ENCODE data around the gene PSENEN. TPM values are rescaled to one million over a fixed set of nuclear protein-coding genes. Genes with fewer than 3 reads are reported as not detected.

Gene PSENEN
- total RNA-seq, 3 donors from 2014 or later (not counting 1 experiment from before 2014, with no cell fraction given), result 38.5 to 45.0 (median 41.0) TPM

DNA sequence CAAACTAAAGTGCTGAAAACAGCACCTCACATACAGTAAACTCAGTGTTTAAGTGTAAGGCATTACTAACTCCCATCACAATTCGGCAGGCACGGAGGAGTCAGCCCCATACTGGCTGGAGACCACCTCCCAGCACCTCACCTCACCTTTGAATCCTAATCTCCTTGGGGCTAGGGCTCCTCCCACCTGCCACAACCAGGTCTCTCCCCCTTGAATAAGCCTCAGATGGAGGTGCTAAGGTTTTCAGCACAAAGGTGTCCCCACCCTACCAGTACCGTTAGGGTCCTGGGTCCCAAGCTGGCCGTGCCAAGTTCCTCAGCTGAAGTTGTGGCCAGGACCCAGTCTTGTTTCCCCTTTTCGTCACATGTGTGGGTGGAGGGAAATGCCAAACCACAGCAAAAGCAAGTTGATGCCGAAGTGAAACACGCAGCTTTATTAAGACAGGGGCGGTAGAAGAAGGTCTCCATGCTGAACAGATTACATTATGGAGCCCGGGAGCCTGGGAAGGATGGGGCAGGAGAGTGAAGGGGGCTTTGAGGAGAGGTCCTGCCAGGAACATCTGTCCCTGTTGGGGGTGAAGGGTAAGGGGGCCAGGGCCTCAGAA is 3.2 kb upstream of the PSENEN start, which contains the start of gene IGFLR1:
TSS of gene IGFLR1 (minus strand) at position 332 of the 604 bp plus-strand sequence. CDS start 1,272 bp downstream, outside the sequence.
- peak within 1 kb of the TSS; percentile 52 for H3K4me3 ChIP-seq (ENCODE audit: low read length)

DNA sequence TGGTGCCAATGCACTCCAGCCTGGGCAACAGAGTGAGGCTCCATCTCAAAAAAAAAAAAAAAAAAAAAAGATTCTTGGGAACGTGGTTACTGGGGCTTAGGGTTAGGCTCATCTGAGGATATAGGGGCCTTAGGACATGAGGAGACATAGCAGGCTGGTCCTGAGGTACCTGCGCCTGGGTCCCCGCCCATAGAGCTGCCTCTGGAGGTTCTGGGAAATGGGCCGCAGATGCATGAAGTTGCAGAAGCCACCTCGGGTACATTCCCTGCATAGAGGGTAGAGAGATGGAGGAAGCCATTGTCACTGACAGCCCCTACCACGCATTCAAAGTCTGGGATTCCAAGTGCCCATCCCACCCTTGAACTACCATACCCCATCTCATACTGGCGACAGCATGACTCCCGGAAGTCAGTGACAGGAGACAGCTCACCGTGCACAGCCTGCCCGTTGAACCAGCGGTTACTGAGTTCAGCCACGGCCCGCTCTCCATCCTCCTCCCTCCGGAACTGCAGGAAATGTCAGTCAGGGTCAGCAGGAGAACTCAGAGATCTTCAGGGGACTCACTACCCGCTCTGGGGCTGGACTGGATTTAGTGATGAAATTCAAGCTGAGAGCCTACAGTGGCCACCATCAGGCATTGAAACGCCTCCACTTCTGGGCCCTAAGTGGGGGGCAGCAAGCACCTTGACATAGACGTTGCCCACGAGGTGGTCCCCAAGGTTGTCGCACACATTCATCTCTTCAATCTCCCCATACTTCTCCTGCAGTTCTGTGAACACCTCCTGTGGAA is 1.6 kb upstream of the PSENEN start:
- TF ChIP-seq, protein P1, sequence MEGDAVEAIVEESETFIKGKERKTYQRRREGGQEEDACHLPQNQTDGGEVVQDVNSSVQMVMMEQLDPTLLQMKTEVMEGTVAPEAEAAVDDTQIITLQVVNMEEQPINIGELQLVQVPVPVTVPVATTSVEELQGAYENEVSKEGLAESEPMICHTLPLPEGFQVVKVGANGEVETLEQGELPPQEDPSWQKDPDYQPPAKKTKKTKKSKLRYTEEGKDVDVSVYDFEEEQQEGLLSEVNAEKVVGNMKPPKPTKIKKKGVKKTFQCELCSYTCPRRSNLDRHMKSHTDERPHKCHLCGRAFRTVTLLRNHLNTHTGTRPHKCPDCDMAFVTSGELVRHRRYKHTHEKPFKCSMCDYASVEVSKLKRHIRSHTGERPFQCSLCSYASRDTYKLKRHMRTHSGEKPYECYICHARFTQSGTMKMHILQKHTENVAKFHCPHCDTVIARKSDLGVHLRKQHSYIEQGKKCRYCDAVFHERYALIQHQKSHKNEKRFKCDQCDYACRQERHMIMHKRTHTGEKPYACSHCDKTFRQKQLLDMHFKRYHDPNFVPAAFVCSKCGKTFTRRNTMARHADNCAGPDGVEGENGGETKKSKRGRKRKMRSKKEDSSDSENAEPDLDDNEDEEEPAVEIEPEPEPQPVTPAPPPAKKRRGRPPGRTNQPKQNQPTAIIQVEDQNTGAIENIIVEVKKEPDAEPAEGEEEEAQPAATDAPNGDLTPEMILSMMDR (IDR thresholded peaks at IDR 0.05), result no peak
- no peak overlapping the region for H3K4me3 ChIP-seq (ENCODE audit: low read length)
- intact Hi-C loops (cut with micrococcal nuclease), result loop anchor here (2.0 to 10.0 kb wide), 2 partner anchors 95 to 161 kb away; partner anchors contain the start of genes COX6B1, HCST, NFKBID and TYROBP
- Mint-ChIP-seq H3K4me3 (peak overlapping the region; percentile 99), H3K27me3 (ENCODE audit: low read depth in 2 of 2) (no peaks in the 10 kb centered on the region), H3K9me3 (no peaks in the 10 kb centered on the region), H3K36me3 (no peaks in the 10 kb centered on the region), H3K4me1 (peaks cover 48 to 61% of the 10 kb centered on the region in 2 donors), H3K27ac (peak overlapping the region; percentile 96 to 99)
- H3K4me1 ChIP-seq (ENCODE audit: control insufficient read depth, insufficient read depth, low read length), result peaks cover 71% of the 10 kb centered on the region
- ATAC-seq, result no peak
- peaks cover 6% of the 10 kb centered on the region for H3K36me3 ChIP-seq (ENCODE audit: control insufficient read depth, insufficient read depth, low read length)
- DNase-seq, result no peak
- H3K27ac ChIP-seq (ENCODE audit: low read length), result peak overlapping the region; percentile 100
- H3K27me3 ChIP-seq (ENCODE audit: control insufficient read depth, insufficient read depth, low read length), result no peaks in the 10 kb centered on the region
- H3K9me3 ChIP-seq (ENCODE audit: control insufficient read depth, insufficient read depth, low read length), result no peaks in the 10 kb centered on the region
- 93% methylated on average over 19 of the region's 19 CpGs for WGBS (ENCODE audit: insufficient coverage)

More for the DNA sequence above, 3.2 kb upstream of the PSENEN start, which contains the start of gene IGFLR1:
- TF ChIP-seq, protein P1 (IDR thresholded peaks at IDR 0.05), result no peak
- intact Hi-C loops (cut with micrococcal nuclease), result loop anchor here (10.0 kb wide), 1 partner anchor 163 kb away; the partner anchor contains the start of genes HCST, NFKBID and TYROBP
- Histone ChIP-seq H3K36me3 (ENCODE audit: control insufficient read depth, insufficient read depth, low read length) (peaks cover 20% of the 10 kb centered on the region), H3K9me3 (ENCODE audit: control insufficient read depth, insufficient read depth, low read length) (no peaks in the 10 kb centered on the region), H3K27me3 (ENCODE audit: control insufficient read depth, insufficient read depth, low read length) (no peaks in the 10 kb centered on the region), H3K27ac (ENCODE audit: low read length) (peak within 1 kb of the TSS; percentile 97), H3K4me1 (ENCODE audit: control insufficient read depth, insufficient read depth, low read length) (peaks cover 62% of the 10 kb centered on the region)
- peak; percentile 46 to 89 for DNase-seq
- Mint-ChIP-seq H3K27me3 (ENCODE audit: low read depth in 2 of 2) (no peaks in the 10 kb centered on the region), H3K9me3 (no peaks in the 10 kb centered on the region), H3K4me3 (peak within 1 kb of the TSS; percentile 89), H3K36me3 (no peaks in the 10 kb centered on the region), H3K4me1 (peaks cover 37 to 57% of the 10 kb centered on the region in 2 donors), H3K27ac (peak within 1 kb of the TSS; percentile 96 to 99)
- 2% methylated on average over 9 of the region's 9 CpGs for WGBS (ENCODE audit: insufficient coverage)
- ATAC-seq, result no peak

DNA sequence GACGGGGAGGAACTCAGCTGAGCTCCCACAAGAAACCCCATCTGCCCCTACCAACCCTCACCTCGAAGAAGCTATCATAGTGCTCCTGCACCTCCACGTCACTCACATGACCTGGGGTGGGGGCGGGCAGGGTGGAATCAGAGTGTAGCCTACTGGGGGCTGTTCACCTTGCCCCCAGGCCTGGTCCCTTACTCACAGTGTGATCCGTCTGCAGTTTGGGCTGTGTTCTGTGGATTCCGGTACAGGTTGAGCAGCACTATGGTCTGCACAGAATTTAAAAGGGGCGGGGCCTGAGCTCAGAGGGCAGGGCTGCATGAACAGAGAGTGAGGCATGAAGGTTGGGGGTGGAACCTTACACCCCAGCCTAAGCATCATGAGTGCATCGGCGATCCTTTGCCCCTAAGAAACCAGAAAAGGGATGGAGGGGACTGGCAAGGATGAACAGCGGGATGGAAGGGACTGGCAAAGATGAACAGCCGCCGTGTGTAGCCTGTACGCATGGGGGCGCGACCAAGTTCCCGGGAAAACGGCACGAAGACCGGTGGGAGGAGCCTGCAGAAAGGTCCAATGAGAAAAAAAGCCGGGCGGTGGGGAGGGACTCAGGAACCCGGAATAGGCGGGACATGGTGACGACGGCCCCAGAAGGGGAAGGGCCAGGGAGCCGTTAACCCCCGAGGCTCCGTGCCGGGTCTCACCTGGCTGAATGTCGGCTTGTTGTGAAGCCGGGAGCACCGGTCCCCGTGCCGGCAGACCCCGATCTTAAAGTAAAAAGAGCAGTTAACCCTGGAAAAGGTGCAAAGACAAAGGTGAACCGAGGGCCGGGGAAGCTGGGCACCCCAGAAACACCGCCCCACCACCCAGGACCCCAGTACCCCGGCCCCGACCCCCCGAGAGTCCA is 772 bp upstream of the PSENEN start:
- Mint-ChIP-seq H3K4me1 (peaks cover 48 to 68% of the 10 kb centered on the region in 2 donors), H3K36me3 (no peaks in the 10 kb centered on the region), H3K27me3 (ENCODE audit: low read depth in 2 of 2) (no peaks in the 10 kb centered on the region), H3K9me3 (no peaks in the 10 kb centered on the region), H3K4me3 (peak overlapping the region; percentile 99), H3K27ac (peak overlapping the region; percentile 96 to 99)
- peak overlapping the region; percentile 100 for H3K27ac ChIP-seq (ENCODE audit: low read length)
- H3K27me3 ChIP-seq (ENCODE audit: control insufficient read depth, insufficient read depth, low read length), result no peaks in the 10 kb centered on the region
- peaks cover 74% of the 10 kb centered on the region for H3K4me1 ChIP-seq (ENCODE audit: control insufficient read depth, insufficient read depth, low read length)
- TF ChIP-seq, protein P1 (IDR thresholded peaks at IDR 0.05), result no peak
- H3K4me3 ChIP-seq (ENCODE audit: low read length), result peak overlapping the region; percentile 88
- H3K9me3 ChIP-seq (ENCODE audit: control insufficient read depth, insufficient read depth, low read length), result no peaks in the 10 kb centered on the region
- peak; percentile 60 to 78 (median 62) for ATAC-seq
- intact Hi-C loops (cut with micrococcal nuclease), result loop anchor here (1.0 to 10.0 kb wide), 6 partner anchors 27 to 373 kb away; partner anchors contain the start of genes ARHGAP33, COX6B1, HCST and NFKBID
- 8% methylated on average over 41 of the region's 41 CpGs for WGBS (ENCODE audit: insufficient coverage)
- H3K36me3 ChIP-seq (ENCODE audit: control insufficient read depth, insufficient read depth, low read length), result no peaks in the 10 kb centered on the region
- DNase-seq, result peak; percentile 88 to 96

All from natural killer cell (primary cell).